Suprapubic skin (tissue), 3 donors: ENCODE results near the gene CFAP107.

Experiments
- CTCF ChIP-seq, 2 donors: fragments of 200-600 bp in 1 of 2; fragments of 450-650 bp in 1 of 2; sonication (generic) in 1 of 2; IDR thresholded peaks; one replicate each; pipeline ENCODE4 v1.5.1; 2016 to 2019; ENCODE audit warnings: antibody characterized with exemption in 2 of 2, mild to moderate bottlenecking in 1 of 2, moderate library complexity in 1 of 2
- EP300 ChIP-seq: sonication (generic); formaldehyde crosslinking; IDR thresholded peaks from one replicate; pipeline ENCODE4 v1.6.1; 2017; ENCODE audit warnings: antibody characterized with exemption

GRCh38 chr1:12778907-12779306 is 32.9 kb downstream of the CFAP107 start:
- TF ChIP-seq EP300 (no peak), CTCF (IDR thresholded peaks at IDR 0.05) (no peak)
